HCT116 (cell line): ENCODE measurements around the gene TROAP. TPM values are rescaled to one million over a fixed set of nuclear protein-coding genes. Genes with fewer than 3 reads are reported as not detected.

ENCODE experiments used
- ATAC-seq: fragments of 200-7000 bp; cut with Tn5 transposase; 2 replicates; pipeline ENCODE4 v1.9.1; 2020; ENCODE audit warnings: mild to moderate bottlenecking, moderate library complexity
- BruUV-seq: library from RNA; stranded (reverse); fragments of 400-500 nt; replicated peaks from 2 replicates; lab custom pipeline; 2021; lab: Mats Ljungman, UMichigan
- CTCF ChIA-PET: fragments of 300-600 bp; sonication (Branson Sonifier 250); formaldehyde crosslinking; loops from one replicate; lab custom pipeline; 2021; ENCODE audit warnings: antibody characterized with exemption; lab: Charles Lee
- POLR2A ChIA-PET: fragments of 300-600, 350-600 bp; sonication (Branson Sonifier 250); formaldehyde crosslinking; loops from one replicate; lab custom pipeline; 2021; ENCODE audit warnings: antibody characterized with exemption; lab: Charles Lee
- RAD21 ChIA-PET, 2 experiments: fragments of 300-600 bp; sonication (Branson Sonifier 250); formaldehyde crosslinking; loops; one replicate each; lab custom pipeline; 2023; ENCODE audit warnings: low total read pairs in 2 of 2; ENCODE audit not compliant: uncharacterized antibody in 2 of 2, unreplicated experiment in 2 of 2, low non-redundant PET in 1 of 2; lab: Charles Lee
- DNase-seq: peaks from one replicate; pipeline ENCODE4 v3.0.0-alpha.2; 2010; ENCODE audit warnings: low read depth, low spot score
- H2AFZ ChIP-seq: fragments of 200-600 bp; shearing (Covaris generic), sonication (generic); 2 replicates; pipeline ENCODE4 v1.6.1; 2017; ENCODE audit warnings: low read depth, mixed run types, mixed read lengths, antibody characterized with exemption, low read length; ENCODE audit not compliant: poor library complexity, severe bottlenecking
- H3K27ac ChIP-seq: 2 replicates; pipeline ENCODE4 v1.5.1; 2012; ENCODE audit warnings: low read depth, low read length
- H3K27me3 ChIP-seq: fragments of 200-600 bp; sonication (generic); 2 replicates; pipeline ENCODE4 v1.6.1; 2016; ENCODE audit warnings: mixed run types, low read length, mixed read lengths; ENCODE audit not compliant: insufficient read depth
- H3K36me3 ChIP-seq, 2 experiments: fragments of 200-500 bp in 1 of 2; fragments of 200-600 bp in 1 of 2; sonication (Bioruptor generic) in 1 of 2; sonication (generic) in 1 of 2; 2 replicates each; pipeline versions ENCODE4 v1.5.1 to v1.6.1; 2014 to 2016; ENCODE audit warnings: low read length in 2 of 2, inconsistent platforms in 1 of 2, mixed read lengths in 1 of 2, mixed run types in 1 of 2; ENCODE audit not compliant: insufficient read depth in 2 of 2, control insufficient read depth in 1 of 2
- H3K4me1 ChIP-seq, 2 experiments: fragments of 200-600 bp in 1 of 2; sonication (generic) in 1 of 2; 2 replicates each; pipeline versions ENCODE4 v1.5.1 to v1.6.1; 2012 to 2017; ENCODE audit warnings: low read length in 2 of 2, inconsistent platforms in 1 of 2, mild to moderate bottlenecking in 1 of 2, mixed read lengths in 1 of 2, mixed run types in 1 of 2, moderate library complexity in 1 of 2; ENCODE audit not compliant: insufficient read depth in 2 of 2, control insufficient read depth in 1 of 2
- H3K4me2 ChIP-seq: fragments of 200-600 bp; sonication (generic); 2 replicates; pipeline ENCODE4 v1.6.1; 2017; ENCODE audit warnings: mixed run types, low read length, mixed read lengths
- H3K4me3 ChIP-seq, 2 experiments: fragments of 200-600 bp in 1 of 2; sonication (generic) in 1 of 2; replicated peaks in 1 of 2; 2 replicates each; pipeline ENCODE4 v1.5.1; 2011 to 2016; ENCODE audit warnings: low read length in 2 of 2, control low read depth in 1 of 2, low read depth in 1 of 2, mild to moderate bottlenecking in 1 of 2, mixed read lengths in 1 of 2, mixed run types in 1 of 2
- H3K79me2 ChIP-seq: fragments of 200-600 bp; sonication (generic); 2 replicates; pipeline ENCODE4 v1.6.1; 2017; ENCODE audit warnings: mild to moderate bottlenecking, mixed run types, low read length, moderate library complexity, mixed read lengths; ENCODE audit not compliant: insufficient read depth
- H3K9ac ChIP-seq: fragments of 200-600 bp; sonication (generic); 2 replicates; pipeline ENCODE4 v1.6.1; 2016; ENCODE audit warnings: low read length, mixed read lengths
- H3K9me2 ChIP-seq: fragments of 200-600 bp; sonication (generic), shearing (Covaris generic); 2 replicates; pipeline ENCODE4 v1.6.1; 2017; ENCODE audit warnings: mixed run types, mild to moderate bottlenecking, moderate library complexity; ENCODE audit not compliant: insufficient read depth
- H3K9me3 ChIP-seq, 2 experiments: fragments of 200-500 bp in 1 of 2; fragments of 200-600 bp in 1 of 2; sonication (Bioruptor generic) in 1 of 2; sonication (generic) in 1 of 2; 2 replicates each; pipeline ENCODE4 v1.6.1; 2014 to 2017; ENCODE audit warnings: low read length in 2 of 2, mixed read lengths in 2 of 2, inconsistent platforms in 1 of 2, low read depth in 1 of 2, mild to moderate bottlenecking in 1 of 2, mixed run types in 1 of 2, moderate library complexity in 1 of 2; ENCODE audit not compliant: control insufficient read depth in 1 of 2, insufficient read depth in 1 of 2
- H4K20me1 ChIP-seq: fragments of 200-600 bp; sonication (generic), shearing (Covaris generic); 2 replicates; pipeline ENCODE4 v1.6.1; 2017; ENCODE audit warnings: mixed run types, mild to moderate bottlenecking, moderate library complexity; ENCODE audit not compliant: insufficient read depth
- ATF3 ChIP-seq: IDR thresholded peaks from 2 replicates; pipeline ENCODE4 v1.6.1; 2012
- CBX3 ChIP-seq: IDR thresholded peaks from 2 replicates; pipeline ENCODE4 v1.6.1; 2012; ENCODE audit warnings: low read depth
- CEBPB ChIP-seq: IDR thresholded peaks from 2 replicates; pipeline ENCODE4 v1.6.1; 2012; ENCODE audit warnings: low read depth
- CTCF ChIP-seq, 3 experiments: fragments of 200-600 bp in 1 of 3; sonication (generic) in 1 of 3; IDR thresholded peaks in 2 of 3; conservative IDR thresholded peaks in 1 of 3; 2 replicates each; pipeline ENCODE4 v1.5.1; 2012 to 2017; ENCODE audit warnings: low read depth in 2 of 3, low read length in 2 of 3, antibody characterized with exemption in 1 of 3, borderline replicate concordance in 1 of 3, control low read depth in 1 of 3, mild to moderate bottlenecking in 1 of 3, mixed read lengths in 1 of 3, mixed run types in 1 of 3, moderate library complexity in 1 of 3; ENCODE audit not compliant: insufficient read depth in 1 of 3
- EGR1 ChIP-seq: IDR thresholded peaks from 2 replicates; pipeline ENCODE4 v1.6.1; 2012; ENCODE audit warnings: low read depth
- EZH2phosphoT487 ChIP-seq: fragments of 200-600 bp; IDR thresholded peaks from 2 replicates; pipeline ENCODE4 v1.6.1; 2018; ENCODE audit warnings: antibody characterized with exemption, borderline replicate concordance
- FOSL1 ChIP-seq: IDR thresholded peaks from 2 replicates; pipeline ENCODE4 v1.6.1; 2012; ENCODE audit warnings: low read depth
- MAX ChIP-seq: IDR thresholded peaks from 2 replicates; pipeline ENCODE4 v1.6.1; 2012
- POLR2A ChIP-seq: IDR thresholded peaks from 2 replicates; pipeline ENCODE4 v1.7.0; 2011; ENCODE audit warnings: borderline replicate concordance; ENCODE audit not compliant: insufficient read depth, insufficient read length; ENCODE audit errors: extremely low read depth
- POLR2AphosphoS5 ChIP-seq: IDR thresholded peaks from 2 replicates; pipeline ENCODE4 v1.6.1; 2011; ENCODE audit warnings: mild to moderate bottlenecking, low read depth, low read length, moderate library complexity
- RAD21 ChIP-seq: IDR thresholded peaks from 2 replicates; pipeline ENCODE4 v1.6.1; 2012; ENCODE audit warnings: low read depth, mild to moderate bottlenecking
- REST ChIP-seq: IDR thresholded peaks from 2 replicates; pipeline ENCODE4 v1.6.1; 2012; ENCODE audit warnings: low read depth
- SIN3A ChIP-seq: IDR thresholded peaks from 2 replicates; pipeline ENCODE4 v1.6.1; 2012; ENCODE audit warnings: low read depth
- SP1 ChIP-seq: IDR thresholded peaks from 2 replicates; pipeline ENCODE4 v1.6.1; 2012; ENCODE audit warnings: low read depth
- TCF7L2 ChIP-seq: IDR thresholded peaks from 2 replicates; pipeline ENCODE4 v1.7.0; 2011; ENCODE audit warnings: borderline replicate concordance, inconsistent platforms; ENCODE audit not compliant: insufficient read depth, insufficient read length; ENCODE audit errors: extremely low read depth
- YY1 ChIP-seq: IDR thresholded peaks from 2 replicates; pipeline ENCODE4 v1.6.1; 2011; ENCODE audit warnings: low read length, low read depth, moderate library complexity, mild to moderate bottlenecking; ENCODE audit not compliant: insufficient replicate concordance; ENCODE audit errors: extremely low read depth
- ZBTB33 ChIP-seq: IDR thresholded peaks from 2 replicates; pipeline ENCODE4 v1.6.1; 2011; ENCODE audit warnings: mild to moderate bottlenecking, low read length, moderate library complexity; ENCODE audit not compliant: insufficient replicate concordance; ENCODE audit errors: extremely low read depth
- ZFX ChIP-seq: fragments of 450-650 bp; IDR thresholded peaks from 2 replicates; pipeline ENCODE4 v1.6.1; 2017
- ZNF274 ChIP-seq: fragments of 200-500 bp; sonication (Bioruptor generic); IDR thresholded peaks from 2 replicates; pipeline ENCODE4 v1.6.1; 2014; ENCODE audit warnings: mild to moderate bottlenecking, low read depth, low read length, inconsistent platforms
- intact Hi-C: fragments of 100-400 bp; cut with micrococcal nuclease; formaldehyde crosslinking; loops from 2 replicates; pipeline ENCODE4 v1.10.0; 2022
- total RNA-seq: library from RNA; stranded (reverse); gene quantifications from one replicate; pipeline ENCODE4 v1.2.1, GENCODE V29; 2021; ENCODE audit not compliant: unreplicated experiment

TROAP gene
- total RNA-seq, 1 experiment from 2014 or later: 99.1 TPM

GRCh38 chr12:49334226-49334625, 11.2 kb downstream of the TROAP start:
- Histone ChIP-seq H3K27ac (no peak overlapping the region), H3K9me2 (no peaks in the 10 kb centered on the region), H3K79me2 (no peaks in the 10 kb centered on the region), H3K9ac (no peak overlapping the region), H4K20me1 (no peaks in the 10 kb centered on the region), H3K27me3 (no peaks in the 10 kb centered on the region), H3K4me1 (peaks cover 7 to 35% of the 10 kb centered on the region in 2 experiments), H3K4me2 (no peak overlapping the region), H3K36me3 (peaks cover 2 to 14% of the 10 kb centered on the region in 2 experiments; a peak in 2 of 4 replicates), H3K4me3 (no peak overlapping the region), H3K9me3 (no peaks in the 10 kb centered on the region), H2AFZ (no peak overlapping the region)
- ChIA-PET CTCF (interaction anchor here (1.2 to 3.5 kb wide), 2 partner anchors 8 to 11 kb away, joined by 3 to 45 read pairs; partner anchors contain the start of gene TROAP), POLR2A (interaction anchor here (1.3 to 1.4 kb wide), 2 partner anchors 9 to 12 kb away, joined by 3 to 5 read pairs; partner anchors contain the start of gene TROAP), RAD21 (no interaction called here)
- BruUV-seq: no TSS peak
- TF ChIP-seq EZH2phosphoT487 (no peak), ZFX (no peak), YY1 (no peak), ZBTB33 (no peak), MAX (no peak), POLR2AphosphoS5 (no peak), ATF3 (no peak), TCF7L2 (no peak), SP1 (no peak), EGR1 (no peak), RAD21 (no peak), ZNF274 (no peak), REST (no peak), CTCF (IDR thresholded peaks at IDR 0.05 in 2 of 3, conservative IDR thresholded peaks at IDR 0.05 in 1 of 3; ENCODE audit: borderline replicate concordance in 1 of 3, insufficient read depth in 1 of 3, low read depth in 2 of 3, low read length in 2 of 3) (no peak), SIN3A (no peak), FOSL1 (no peak), CBX3 (no peak), POLR2A (no peak), CEBPB (no peak)
- intact Hi-C loops: no loop called here
- no peak for ATAC-seq
- DNase-seq: no peak
